Sigmoid colon (tissue), 7 donors: ENCODE measurements around the gene POPDC2. TPM values are rescaled to one million over a fixed set of nuclear protein-coding genes. Genes with fewer than 3 reads are reported as not detected.

Source experiments
- DNase-seq: peaks from one replicate; pipeline ENCODE4 v3.0.0-alpha.2; 2019
- H3K27ac ChIP-seq, 4 donors: fragments of 200-600 bp; sonication (generic); one replicate each; pipeline ENCODE4 v1.5.1; 2016 to 2019; ENCODE audit warnings: mild to moderate bottlenecking in 1 of 4
- H3K27me3 ChIP-seq, 3 donors: fragments of 200-600 bp; sonication (generic); one replicate each; pipeline ENCODE4 v1.5.1; 2019; ENCODE audit warnings: mild to moderate bottlenecking in 1 of 3
- H3K36me3 ChIP-seq, 4 donors: fragments of 200-600 bp; sonication (generic); one replicate each; pipeline ENCODE4 v1.5.1; 2016 to 2019
- H3K4me1 ChIP-seq, 4 donors: fragments of 200-600 bp; sonication (generic); one replicate each; pipeline ENCODE4 v1.5.1; 2017 to 2019
- H3K4me3 ChIP-seq, 4 donors: fragments of 200-600 bp; sonication (generic); one replicate each; pipeline ENCODE4 v1.5.1; 2017 to 2019; ENCODE audit warnings: mild to moderate bottlenecking in 2 of 4, moderate library complexity in 1 of 4
- H3K9me3 ChIP-seq, 4 donors: fragments of 200-600 bp in 3 of 4; sonication (generic) in 3 of 4; one replicate each; pipeline versions ENCODE4 v1.5.1 to v1.6.1; 2013 to 2019
- EP300 ChIP-seq, 4 donors: sonication (generic); formaldehyde crosslinking; IDR thresholded peaks; one replicate each; pipeline ENCODE4 v1.6.1; 2017; ENCODE audit warnings: antibody characterized with exemption in 4 of 4
- POLR2A ChIP-seq, 2 donors: fragments of 450-650 bp; IDR thresholded peaks; one replicate each; pipeline ENCODE4 v1.6.1; 2016; ENCODE audit warnings: antibody characterized with exemption in 2 of 2, mild to moderate bottlenecking in 2 of 2, moderate library complexity in 2 of 2
- POLR2AphosphoS5 ChIP-seq, 4 donors: sonication (generic); formaldehyde crosslinking; IDR thresholded peaks; one replicate each; pipeline ENCODE4 v1.6.1; 2017; ENCODE audit warnings: antibody characterized with exemption in 4 of 4
- WGBS, 2 donors: extraction: QIAGEN DNeasy Blood & Tissue Kit; methylation state at CpG; one replicate each; pipeline ENCODE4 v1.1.7; 2013; 5-methylcytosine and 5-hydroxymethylcytosine counted together
- intact Hi-C: fragments of 100-400 bp; cut with DNase I; formaldehyde crosslinking; loops from one replicate; pipeline ENCODE4 v1.15.1; 2023
- polyA plus RNA-seq, 3 donors: library from polyadenylated mRNA; stranded (reverse); fragments of 200-250 nt; gene quantifications; one replicate each; pipeline ENCODE4 v1.2.3, GENCODE V29; 2013
- total RNA-seq, 4 donors: library from RNA; depleted of rRNA; stranded (reverse); fragments of >200 nt; gene quantifications; one replicate each; pipeline ENCODE4 v1.1.0, GENCODE V29; 2016
- TF ChIP-seq, protein P1 (sequence below), 4 experiments: fragments of 450-650 bp in 3 of 4; fragments of 200-600 bp in 1 of 4; IDR thresholded peaks; one replicate each; pipeline ENCODE4 v1.5.1; 2016 to 2019; ENCODE audit warnings: antibody characterized with exemption in 4 of 4, mild to moderate bottlenecking in 3 of 4, moderate library complexity in 2 of 4
- donor health status: healthy with polysubstance abuse.
- donor health status: Bipolar disorder and iron deficiency.
- donor health status: healthy.

The POPDC2 gene
- total and polyA plus RNA-seq, 7 donors, result 1.2 to 203 (median 86.6) TPM

DNA sequence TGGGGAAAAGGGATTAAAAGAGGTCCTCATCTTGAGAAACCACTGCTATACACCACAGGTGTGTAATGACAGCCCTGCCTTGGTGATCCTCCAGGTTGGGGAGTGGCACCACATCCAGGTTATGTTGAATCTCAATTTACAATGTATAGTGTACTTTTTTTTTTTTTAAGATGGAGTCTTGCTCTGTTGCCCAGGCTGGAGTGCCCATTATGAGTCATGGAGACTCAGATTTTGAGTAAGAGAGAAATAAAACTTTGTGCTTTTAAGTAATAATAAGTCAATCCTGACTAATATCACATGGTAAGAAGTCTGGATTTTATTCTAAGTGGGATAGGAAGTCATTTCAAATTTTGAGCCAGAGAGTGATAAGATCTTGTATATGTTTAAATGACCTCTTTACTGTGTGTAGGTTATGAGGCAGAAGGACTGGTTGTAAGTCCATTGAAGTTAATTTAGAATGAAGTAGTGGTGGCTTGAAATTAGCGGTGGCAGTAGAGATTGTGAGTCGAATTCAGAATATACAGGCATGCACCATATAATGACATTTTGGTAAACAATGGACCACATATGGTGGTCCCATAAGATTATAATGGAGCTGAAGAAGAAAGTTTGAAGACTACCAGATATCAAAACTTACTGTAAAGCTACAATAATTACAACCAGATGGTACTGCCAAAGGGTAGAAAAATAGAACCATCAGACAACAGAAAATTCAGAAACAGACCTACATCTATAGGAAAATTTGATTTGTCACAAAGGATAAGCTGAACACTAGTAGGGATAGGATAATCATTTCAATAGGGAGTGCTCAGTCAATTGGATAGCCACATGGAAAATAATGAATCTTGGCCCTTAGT, 20.7 kb downstream of the POPDC2 start:
- WGBS, 2 donors, result 69 to 88% methylated on average over 2 of the region's 2 CpGs
- intact Hi-C loops, result loop anchor here (5.0 kb wide), 1 partner anchor 38 kb away; the partner anchor contains the start of gene COX17
- Histone ChIP-seq H3K27ac (peak overlapping the region in 3 of 4 donors; percentile 41 to 77 (median 73)), H3K4me1 (peaks cover 0 to 47% (median 35%) of the 10 kb centered on the region in 4 donors), H3K9me3 (no peaks in the 10 kb centered on the region), H3K27me3 (no peaks in the 10 kb centered on the region), H3K4me3 (no peak overlapping the region), H3K36me3 (peaks cover 0 to 60% (median 16%) of the 10 kb centered on the region in 4 donors)
- TF ChIP-seq, protein P1, sequence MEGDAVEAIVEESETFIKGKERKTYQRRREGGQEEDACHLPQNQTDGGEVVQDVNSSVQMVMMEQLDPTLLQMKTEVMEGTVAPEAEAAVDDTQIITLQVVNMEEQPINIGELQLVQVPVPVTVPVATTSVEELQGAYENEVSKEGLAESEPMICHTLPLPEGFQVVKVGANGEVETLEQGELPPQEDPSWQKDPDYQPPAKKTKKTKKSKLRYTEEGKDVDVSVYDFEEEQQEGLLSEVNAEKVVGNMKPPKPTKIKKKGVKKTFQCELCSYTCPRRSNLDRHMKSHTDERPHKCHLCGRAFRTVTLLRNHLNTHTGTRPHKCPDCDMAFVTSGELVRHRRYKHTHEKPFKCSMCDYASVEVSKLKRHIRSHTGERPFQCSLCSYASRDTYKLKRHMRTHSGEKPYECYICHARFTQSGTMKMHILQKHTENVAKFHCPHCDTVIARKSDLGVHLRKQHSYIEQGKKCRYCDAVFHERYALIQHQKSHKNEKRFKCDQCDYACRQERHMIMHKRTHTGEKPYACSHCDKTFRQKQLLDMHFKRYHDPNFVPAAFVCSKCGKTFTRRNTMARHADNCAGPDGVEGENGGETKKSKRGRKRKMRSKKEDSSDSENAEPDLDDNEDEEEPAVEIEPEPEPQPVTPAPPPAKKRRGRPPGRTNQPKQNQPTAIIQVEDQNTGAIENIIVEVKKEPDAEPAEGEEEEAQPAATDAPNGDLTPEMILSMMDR (IDR thresholded peaks at IDR 0.05), result no peak
- no peak for TF ChIP-seq POLR2A (IDR thresholded peaks at IDR 0.05)
- TF ChIP-seq POLR2AphosphoS5 (IDR thresholded peaks at IDR 0.05), result no peak
- no peak for TF ChIP-seq EP300 (IDR thresholded peaks at IDR 0.05)
- DNase-seq, result no peak

DNA sequence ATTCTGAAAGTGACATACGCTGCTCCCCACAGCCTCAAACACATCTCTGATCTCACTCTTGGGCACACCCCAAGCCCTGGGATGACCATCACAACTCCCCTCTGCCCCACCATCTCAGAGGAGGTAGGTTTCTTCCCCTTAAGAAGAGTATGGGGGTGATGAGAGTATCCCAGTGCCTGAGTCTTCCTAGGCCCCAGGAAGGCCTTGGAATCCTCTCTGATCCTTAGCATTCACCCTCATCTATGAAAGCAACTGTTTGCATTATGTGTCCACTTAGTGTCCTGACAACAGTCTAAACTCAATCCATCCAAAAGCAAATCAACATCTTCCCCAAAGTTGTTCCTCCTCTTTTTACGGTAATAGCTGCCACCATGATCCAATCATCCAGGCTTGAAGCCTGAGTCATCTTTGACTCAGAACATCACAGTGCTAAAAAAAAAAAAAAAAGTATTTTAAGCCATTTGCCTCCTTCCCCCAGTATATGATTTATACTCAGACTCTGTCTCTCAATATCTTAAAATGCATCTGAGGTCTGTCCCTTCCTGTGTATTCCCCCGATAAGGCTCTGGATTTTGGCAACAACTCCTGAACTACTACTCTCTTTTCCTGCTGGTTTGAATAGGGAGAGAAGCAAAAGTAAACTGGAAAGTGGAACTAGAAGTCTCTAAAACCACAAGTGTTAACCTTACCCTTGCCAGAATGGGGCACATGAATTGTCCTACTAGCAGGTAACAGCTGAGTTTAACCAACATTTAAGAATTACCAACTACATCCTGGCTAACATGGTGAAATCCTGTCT, 22.5 kb downstream of the POPDC2 start:
- Histone ChIP-seq H3K4me1 (peaks cover 0 to 30% (median 25%) of the 10 kb centered on the region in 4 donors), H3K9me3 (no peaks in the 10 kb centered on the region), H3K4me3 (no peak overlapping the region), H3K36me3 (peaks cover 0 to 43% (median 16%) of the 10 kb centered on the region in 4 donors), H3K27me3 (no peaks in the 10 kb centered on the region), H3K27ac (peak overlapping the region; percentile 56 to 77 (median 74))
- TF ChIP-seq, protein P1 (IDR thresholded peaks at IDR 0.05), result no peak
- TF ChIP-seq EP300 (IDR thresholded peaks at IDR 0.05), result no peak
- TF ChIP-seq POLR2AphosphoS5 (IDR thresholded peaks at IDR 0.05), result peak in 3 of 4 donors; percentile 3 to 38 (median 37)
- no peak for TF ChIP-seq POLR2A (IDR thresholded peaks at IDR 0.05)
- intact Hi-C loops, result loop anchor here (5.0 kb wide), 1 partner anchor 39 kb away; the partner anchor contains the start of gene COX17
- 60 to 80% methylated on average over 3 of the region's 3 CpGs for WGBS, 2 donors
- no peak for DNase-seq

DNA sequence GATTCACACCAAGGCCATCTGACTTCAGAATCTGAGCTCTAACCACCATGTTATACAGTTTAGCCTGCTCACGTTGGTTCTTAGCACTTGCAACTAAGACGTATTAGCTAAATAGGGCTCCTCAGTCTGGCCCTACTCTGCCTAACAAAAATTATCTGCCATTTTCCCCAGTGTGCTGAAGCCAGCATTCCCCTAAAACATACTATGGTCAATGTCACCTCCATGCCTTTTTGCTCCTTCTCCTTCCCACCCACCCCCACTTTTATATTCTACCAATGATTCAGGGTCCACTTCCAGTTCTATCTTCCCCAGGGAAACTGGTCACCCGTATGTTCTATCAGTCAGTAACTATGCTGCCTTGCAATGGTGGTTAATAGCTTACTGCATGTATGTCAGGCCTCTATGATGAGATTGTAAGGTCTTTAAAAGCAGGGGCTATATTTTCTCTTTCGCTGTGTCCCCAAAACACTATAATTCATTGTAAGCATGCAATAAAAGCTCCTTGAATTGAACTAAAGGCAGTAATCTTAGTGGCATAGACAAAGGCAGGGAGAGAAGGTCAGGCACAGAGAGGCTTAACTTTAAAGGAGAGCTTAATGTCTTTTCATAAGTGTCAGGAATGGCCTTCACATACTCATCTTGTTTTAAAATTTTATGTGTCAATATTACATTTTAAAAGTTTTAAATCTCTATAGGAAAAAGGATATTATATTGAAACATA, 23.3 kb downstream of the POPDC2 start:
- TF ChIP-seq, protein P1 (IDR thresholded peaks at IDR 0.05), result no peak
- no peak for TF ChIP-seq EP300 (IDR thresholded peaks at IDR 0.05)
- no peak for TF ChIP-seq POLR2A (IDR thresholded peaks at IDR 0.05)
- intact Hi-C loops, result loop anchor here (5.0 kb wide), 1 partner anchor 40 kb away; the partner anchor contains the start of gene COX17
- H3K27ac ChIP-seq, result peak overlapping the region; percentile 56 to 77 (median 74)

DNA sequence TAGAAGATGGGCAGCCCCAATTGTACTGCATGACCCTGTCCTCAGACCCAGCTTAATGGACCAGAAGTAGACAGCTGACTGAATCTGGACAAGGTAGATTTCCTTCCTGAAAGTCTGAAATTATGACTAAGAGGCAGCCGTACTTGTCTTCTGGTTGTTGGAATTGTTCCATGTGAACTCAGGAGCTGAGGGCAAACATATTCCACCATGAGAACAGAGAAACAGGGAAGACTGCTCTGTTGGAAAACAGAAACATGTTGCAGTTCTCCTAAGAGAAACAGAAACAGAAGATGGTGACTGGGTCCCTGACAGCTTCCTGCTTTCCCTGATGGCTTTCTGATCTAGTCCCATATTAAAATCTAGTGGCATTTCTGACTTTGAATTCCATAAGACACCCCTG, 24.1 kb downstream of the POPDC2 start:
- Histone ChIP-seq H3K27me3 (no peaks in the 10 kb centered on the region), H3K4me1 (peaks cover 0 to 45% (median 24%) of the 10 kb centered on the region in 4 donors), H3K9me3 (no peaks in the 10 kb centered on the region), H3K36me3 (peaks cover 0 to 26% (median 8%) of the 10 kb centered on the region in 4 donors), H3K4me3 (no peak overlapping the region), H3K27ac (peak overlapping the region in 3 of 4 donors; percentile 73 to 77 (median 74))
- DNase-seq, result no peak
- TF ChIP-seq, protein P1 (IDR thresholded peaks at IDR 0.05), result no peak
- TF ChIP-seq POLR2AphosphoS5 (IDR thresholded peaks at IDR 0.05), result peak in 1 of 4 donors; percentile 0
- 56 to 60% methylated on average over 1 of the region's 1 CpG for WGBS, 2 donors
- intact Hi-C loops, result loop anchor here (5.0 kb wide), 1 partner anchor 41 kb away; the partner anchor contains the start of gene COX17

More for the DNA sequence above, 23.3 kb downstream of the POPDC2 start:
- Histone ChIP-seq H3K36me3 (peaks cover 0 to 34% (median 11%) of the 10 kb centered on the region in 4 donors), H3K27me3 (no peaks in the 10 kb centered on the region), H3K4me3 (no peak overlapping the region), H3K9me3 (no peaks in the 10 kb centered on the region), H3K4me1 (peaks cover 0 to 37% (median 24%) of the 10 kb centered on the region in 4 donors)
- DNase-seq, result no peak
- 92 to 93% methylated on average over 4 of the region's 4 CpGs for WGBS, 2 donors
